A204.1 (cell line): Measurements from ENCODE around the gene PACSIN1.

Experiments used
- FAIRE-seq: peaks from 2 replicates; lab custom pipeline; 2012; peaks lifted over from hg19 to GRCh38; lab: Jason Lieb, UNC

The PACSIN1 gene

DNA sequence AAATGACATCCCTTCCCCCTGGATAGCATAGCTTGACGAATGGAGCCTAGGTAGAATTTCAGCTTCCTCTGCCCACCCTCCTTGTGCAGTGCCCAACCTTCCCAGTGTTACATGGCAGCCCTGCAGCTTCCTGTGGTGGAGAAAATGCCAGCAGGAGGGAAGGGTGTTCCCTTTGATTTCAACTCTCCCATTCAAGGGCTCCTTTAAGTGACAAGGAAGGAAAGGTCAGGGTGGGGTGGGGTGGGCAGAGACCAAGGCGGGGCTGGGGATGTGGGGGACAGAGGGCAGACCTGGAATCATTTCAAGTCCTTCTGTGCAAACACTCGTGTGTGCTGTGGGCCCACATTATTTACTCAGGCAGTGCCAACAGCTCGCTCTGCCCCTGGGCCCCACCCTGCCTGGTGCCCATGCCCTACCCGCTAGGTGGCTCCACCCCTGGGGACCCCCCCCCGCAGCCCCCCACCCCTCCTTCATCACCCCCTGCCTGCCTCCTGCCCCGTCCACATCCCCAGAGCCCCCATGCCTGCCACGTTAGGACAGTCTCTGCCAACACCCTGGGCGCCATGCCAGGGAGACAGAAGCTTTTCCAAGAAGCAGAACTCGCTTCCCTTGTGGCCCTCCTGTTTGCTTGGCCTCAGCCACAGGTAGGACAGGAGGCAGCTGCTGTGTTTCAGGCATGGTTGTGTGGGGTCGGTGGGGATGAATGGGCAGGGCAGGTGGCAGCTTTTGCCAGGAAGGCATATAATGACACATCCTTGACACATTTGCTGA, 80.9 kb downstream of the PACSIN1 start:
- no peak for FAIRE-seq

GRCh38 chr6:34547701-34548644, 82.1 kb downstream of the PACSIN1 start:
- FAIRE-seq: no peak

GRCh38 chr6:34549026-34549803, 83.3 kb downstream of the PACSIN1 start:
- FAIRE-seq: no peak

DNA sequence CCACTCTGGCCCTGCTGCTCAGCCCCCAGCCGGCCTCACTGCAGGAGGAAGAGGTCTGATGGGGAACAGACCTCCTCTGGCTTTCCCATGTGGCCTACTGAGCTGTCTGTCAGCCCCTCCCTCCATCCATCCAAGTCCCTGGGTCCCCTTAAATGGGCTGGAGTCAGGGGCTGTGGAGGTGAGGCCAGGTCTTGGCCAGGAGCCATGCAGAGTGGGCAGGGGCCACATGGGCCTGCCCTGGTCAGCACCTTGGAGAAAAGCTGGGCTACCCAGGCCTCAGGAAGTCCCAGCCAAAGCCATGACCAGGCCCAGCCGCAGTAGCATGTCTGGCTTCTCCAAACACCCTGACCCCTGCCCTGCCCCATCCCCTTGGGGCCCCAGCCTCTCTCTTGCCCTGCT, 83.9 kb downstream of the PACSIN1 start:
- no peak for FAIRE-seq

DNA sequence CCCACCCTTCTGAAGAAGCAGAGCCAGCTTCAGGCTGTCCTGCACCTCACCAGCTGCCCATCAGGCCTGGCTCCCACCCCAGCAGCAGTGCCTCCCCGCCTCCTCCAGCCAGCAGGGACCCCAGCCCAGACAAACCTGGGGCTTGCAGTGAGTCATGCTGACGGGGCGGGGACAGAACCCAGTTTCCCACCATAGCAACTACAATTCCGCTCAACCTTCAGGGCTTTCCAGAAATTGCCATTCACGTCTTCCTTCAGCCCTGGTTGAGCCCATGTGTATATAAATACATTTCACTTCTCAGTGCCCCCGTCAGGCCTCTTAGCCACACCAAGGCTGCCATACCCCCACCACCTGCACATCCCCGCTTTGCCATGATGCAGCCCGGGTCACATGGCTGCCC, 85.8 kb downstream of the PACSIN1 start:
- FAIRE-seq: no peak

DNA sequence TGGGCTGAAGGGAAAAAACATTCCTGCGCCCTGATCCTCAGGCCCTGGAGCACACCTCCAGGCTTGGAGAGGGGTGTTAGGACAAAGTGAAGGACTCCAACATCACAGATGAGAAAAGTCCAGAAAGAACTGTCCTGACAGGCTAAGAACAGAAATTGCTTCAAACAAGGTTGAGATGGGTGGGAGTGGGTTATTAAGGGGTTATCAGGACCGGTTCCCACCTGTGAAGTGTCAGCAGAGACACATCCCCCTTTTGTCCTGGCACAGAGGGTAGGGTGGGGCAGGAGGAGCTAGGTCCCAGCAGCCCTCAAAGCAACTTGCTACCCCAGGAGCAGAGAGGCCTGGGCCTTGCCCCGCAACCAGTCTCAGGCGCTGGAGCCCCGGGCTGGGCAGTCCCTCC, 86.7 kb downstream of the PACSIN1 start:
- FAIRE-seq: no peak

DNA sequence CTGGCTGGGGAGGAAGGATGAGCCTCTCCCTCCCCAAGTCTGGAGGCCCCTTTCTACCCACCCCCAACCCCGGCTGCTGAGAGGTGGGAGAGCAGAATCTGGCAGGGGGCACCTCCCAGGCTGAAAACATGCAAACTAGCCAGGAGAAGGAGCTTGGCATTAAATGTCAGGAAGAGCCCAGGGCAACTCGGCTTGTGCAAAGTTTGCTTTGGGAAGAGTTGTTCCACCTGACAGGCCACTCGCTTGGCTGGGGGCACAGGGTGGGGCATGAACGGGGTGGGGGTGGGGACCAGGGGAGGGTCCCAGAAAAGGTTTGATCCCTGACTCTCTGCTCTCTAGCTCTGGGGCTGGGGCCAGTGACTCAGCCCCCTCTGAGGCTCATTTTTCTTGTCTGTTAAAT, 87.3 kb downstream of the PACSIN1 start:
- FAIRE-seq: no peak

GRCh38 chr6:34553750-34554149, 87.9 kb downstream of the PACSIN1 start:
- FAIRE-seq: no peak

- FAIRE-seq: no peak
Measured at GRCh38 chr6:34554291-34555006, 88.6 kb downstream of the PACSIN1 start.

GRCh38 chr6:34555007-34555322, 89.1 kb downstream of the PACSIN1 start:
- no peak for FAIRE-seq

- no peak for FAIRE-seq
Measured at GRCh38 chr6:34555328-34555727, 89.5 kb downstream of the PACSIN1 start.

DNA sequence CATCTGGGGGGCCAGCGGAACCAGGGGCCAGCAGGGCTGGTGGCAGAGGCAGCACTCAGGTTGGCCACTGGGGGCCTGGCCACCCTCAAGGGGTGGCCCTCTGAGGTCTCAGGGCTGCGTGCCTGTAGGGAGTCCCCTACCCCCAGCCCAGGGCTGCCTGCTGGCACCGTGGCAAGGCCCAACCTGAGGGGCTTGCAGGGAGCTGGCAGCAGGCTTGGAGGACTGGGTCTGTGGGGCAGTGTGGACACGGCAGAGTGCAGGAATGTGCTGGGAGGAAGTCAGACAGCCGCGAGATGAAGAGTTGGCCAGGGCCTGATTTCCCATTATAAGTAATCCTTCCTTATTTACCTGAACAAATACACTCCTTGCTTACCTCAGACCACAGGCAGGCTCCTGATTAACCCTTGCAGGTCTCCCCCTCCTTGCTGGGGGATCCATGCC, 90.2 kb downstream of the PACSIN1 start, which contains the start of gene SPDEF:
Gene SPDEF (minus strand): TSS at position 299 of the 441 bp plus-strand sequence. CDS start 11,874 bp downstream, outside the sequence.
- no peak for FAIRE-seq

GRCh38 chr6:34556493-34556892, 90.6 kb downstream of the PACSIN1 start:
- FAIRE-seq: no peak

- no peak for FAIRE-seq
Measured at GRCh38 chr6:34557228-34557627, 91.4 kb downstream of the PACSIN1 start.

DNA sequence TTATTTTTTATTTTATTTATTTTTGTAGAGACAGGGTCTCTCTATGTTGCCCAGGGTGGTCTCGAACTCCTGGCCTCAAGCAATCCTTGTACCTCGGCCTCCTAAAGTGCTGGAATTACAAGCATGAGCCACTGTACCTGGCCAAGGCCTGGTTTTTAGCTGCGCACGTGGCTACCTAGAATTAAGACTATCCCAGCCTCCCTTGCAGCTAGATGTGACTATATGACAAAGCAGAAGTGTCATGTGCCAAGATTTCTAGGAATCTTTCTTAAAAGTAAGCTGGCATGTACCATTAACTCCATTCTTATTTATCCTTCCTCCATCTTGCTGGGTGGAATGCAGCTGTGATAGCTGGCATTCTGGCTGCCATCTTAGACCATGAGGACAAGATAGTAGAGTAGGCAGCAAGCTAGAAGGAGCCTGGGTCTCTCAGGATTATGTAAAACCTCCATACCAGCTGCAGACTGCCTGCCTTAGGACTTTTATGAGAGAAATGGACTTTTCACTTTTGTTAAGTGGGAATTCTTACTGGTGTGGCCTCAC, 92.4 kb downstream of the PACSIN1 start:
- no peak for FAIRE-seq

DNA sequence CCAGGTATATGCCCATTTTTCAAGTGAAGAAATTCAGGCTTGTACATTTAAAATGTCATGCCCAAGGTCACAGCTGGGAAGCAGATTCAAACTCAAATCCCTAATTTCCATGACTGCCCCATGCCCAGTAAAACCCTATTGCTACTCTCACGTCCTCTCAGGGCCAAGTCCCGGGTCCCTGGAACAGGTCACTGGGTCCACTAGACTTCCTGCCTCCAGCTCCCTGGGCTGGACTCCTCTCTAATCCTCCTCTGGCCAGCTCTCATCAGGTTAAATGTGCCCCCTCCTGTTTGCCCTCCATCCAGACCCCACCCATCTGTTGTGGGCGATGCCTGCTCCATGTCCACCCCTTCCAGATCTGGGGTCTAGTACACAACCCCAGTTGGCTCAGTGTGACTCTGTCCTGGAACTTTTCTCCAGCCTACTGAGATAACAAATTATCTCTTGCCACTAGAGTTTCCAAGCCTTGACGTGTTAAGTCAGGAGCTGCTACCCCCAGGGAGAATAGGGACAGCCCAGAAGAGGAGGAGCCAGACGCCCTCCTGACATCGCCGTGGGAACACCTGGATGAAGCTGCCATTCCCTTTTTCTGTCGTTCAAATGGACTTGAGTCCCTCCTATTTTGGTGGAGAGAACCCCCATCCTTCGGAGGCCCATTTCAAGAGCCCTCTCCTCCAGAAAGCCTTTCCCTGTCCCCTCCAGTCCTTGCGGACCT, 93.9 kb downstream of the PACSIN1 start:
- no peak for FAIRE-seq

DNA sequence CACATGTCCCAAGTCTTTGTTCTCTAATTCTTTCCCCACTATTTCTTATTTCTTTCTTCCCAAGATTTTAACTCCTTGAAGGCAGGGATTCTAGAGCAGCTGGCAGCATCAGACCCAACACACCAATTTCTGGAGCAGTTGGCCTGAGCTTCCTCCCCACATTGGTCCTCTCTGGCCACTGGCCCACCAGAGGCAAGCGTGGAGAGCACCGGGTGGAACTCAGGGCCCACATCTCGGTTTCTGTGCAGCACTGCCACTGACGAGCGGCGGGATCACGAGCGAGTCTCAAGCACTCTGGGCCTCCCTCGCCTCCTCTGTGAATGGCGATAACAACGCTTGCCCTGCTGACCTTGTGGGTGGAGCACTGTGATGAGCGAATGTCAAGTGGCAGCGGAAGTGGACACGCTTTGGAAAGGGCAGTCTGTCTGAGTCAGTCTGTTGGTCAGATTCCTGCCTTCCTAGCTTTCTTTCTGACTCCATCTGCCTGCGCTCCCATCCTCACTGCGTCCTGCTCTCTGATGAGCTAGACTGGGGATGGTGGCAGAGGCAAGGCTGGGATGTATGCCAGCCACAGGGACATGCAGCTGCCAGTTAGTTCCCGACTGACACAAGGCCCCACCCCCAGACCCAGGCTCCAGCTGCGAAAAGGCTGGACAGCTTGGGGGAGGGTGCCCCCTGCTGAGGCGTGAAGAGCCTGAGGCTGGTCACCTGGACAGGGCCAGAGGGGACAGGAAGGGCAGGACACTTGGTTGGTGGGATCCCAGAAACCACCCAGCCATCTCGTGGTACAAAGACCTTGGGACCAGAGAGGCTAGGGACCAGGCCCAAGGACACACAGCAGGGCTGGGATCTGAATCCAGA, 94.7 kb downstream of the PACSIN1 start:
- FAIRE-seq: no peak

GRCh38 chr6:34561227-34561530, 95.3 kb downstream of the PACSIN1 start:
- FAIRE-seq: no peak

DNA sequence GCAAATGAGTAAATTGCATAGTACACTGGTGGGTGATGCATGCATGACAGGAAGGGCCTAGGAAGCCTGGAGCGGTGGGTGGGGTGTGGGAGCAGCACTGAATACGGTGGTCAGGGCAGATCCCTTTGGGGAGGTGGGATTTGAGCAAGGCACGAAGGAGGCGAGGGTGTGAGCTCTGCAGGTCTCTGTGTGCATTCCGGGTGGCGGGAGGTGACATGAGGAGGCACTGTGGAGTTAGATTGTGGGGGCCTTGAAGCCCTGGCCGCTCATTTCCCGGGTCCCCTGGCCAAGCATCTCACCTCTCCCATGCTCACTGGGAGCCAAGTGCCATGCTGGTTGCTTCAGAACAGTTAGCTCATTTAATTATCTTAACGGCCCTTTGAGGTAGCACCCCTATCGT, 96.5 kb downstream of the PACSIN1 start:
- no peak for FAIRE-seq

DNA sequence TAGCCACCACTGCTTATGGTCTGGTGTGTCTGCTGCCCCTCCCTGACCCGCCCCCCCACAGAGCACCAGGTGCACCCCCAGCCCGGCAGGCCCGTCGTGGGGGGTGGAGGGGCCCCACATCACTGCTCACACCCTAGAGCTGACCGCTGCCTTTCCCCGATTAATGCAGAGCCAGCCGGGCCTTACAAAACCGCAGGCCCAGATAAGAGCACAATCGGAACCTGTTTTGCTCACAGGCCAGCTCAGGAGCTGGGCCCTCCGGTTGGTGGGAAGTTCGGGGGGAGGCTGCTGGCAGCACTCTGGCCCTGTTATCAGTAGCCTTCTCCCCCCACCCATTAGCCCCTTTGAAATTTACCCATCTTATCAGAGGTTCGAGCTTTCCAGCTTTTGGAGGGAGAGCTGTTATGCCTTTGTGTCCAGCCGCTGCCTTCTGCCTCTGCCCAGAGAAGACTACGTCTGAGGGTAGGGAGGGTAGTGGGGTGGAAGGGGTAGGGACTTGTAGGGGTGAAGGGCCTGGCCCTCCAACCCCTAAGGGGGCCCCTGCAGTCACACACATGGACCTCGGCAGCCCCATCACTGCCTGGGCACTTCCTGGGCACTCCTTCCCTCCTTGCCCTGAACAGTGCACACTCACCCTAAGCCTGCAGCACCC, 97.1 kb downstream of the PACSIN1 start:
- no peak for FAIRE-seq
